GM21576 (cell line): ENCODE data around the gene ARHGAP28.

Experiments used
- ATAC-seq: cut with Tn5 transposase; IDR thresholded peaks from one replicate; pipeline ENCODE4 v1.9.1; 2021; ENCODE audit warnings: mild to moderate bottlenecking, moderate library complexity; ENCODE audit not compliant: unreplicated experiment

The ARHGAP28 gene, protein sequence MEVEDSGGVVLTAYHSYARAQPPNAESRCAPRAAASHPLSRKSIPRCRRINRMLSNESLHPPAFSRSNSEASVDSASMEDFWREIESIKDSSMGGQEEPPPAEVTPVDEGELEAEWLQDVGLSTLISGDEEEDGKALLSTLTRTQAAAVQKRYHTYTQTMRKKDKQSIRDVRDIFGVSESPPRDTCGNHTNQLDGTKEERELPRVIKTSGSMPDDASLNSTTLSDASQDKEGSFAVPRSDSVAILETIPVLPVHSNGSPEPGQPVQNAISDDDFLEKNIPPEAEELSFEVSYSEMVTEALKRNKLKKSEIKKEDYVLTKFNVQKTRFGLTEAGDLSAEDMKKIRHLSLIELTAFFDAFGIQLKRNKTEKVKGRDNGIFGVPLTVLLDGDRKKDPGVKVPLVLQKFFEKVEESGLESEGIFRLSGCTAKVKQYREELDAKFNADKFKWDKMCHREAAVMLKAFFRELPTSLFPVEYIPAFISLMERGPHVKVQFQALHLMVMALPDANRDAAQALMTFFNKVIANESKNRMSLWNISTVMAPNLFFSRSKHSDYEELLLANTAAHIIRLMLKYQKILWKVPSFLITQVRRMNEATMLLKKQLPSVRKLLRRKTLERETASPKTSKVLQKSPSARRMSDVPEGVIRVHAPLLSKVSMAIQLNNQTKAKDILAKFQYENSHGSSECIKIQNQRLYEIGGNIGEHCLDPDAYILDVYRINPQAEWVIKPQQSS

DNA sequence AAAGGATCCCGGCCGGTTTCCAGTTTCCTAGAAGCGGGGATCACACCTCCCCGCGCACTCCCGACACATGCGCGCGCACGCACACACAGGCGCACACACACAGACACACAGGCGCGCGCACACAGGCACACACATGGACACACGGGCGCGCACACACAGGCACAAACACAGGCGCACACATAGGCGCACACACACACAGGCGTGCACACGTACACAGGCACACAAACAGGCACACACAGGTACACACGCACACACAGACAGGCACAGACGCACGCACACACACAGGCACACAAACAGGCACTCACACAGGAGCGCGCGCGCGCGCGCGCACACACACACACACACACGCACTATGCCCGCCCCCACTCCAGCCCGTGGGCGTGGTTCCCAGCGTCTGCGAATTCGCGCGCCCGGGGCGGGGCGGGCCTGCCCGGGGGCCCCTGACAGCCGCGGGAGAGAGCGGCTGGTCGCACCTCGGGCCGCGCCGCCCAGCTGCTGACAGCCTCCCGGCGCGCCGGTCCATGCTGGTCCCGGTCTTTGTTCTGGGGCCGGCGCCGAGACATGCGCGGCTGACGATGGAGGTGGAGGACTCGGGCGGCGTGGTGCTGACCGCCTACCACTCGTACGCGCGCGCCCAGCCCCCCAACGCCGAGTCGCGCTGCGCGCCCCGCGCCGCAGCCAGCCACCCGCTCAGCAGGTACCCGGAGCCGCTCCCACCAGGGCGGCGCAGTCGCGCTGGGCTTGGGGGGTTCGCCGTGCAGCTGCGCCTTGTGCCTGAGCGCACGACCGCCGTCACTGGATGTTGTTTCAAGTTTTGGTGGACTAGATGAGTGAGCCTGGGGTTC, at the start of gene ARHGAP28:
Gene ARHGAP28 (plus strand): TSS at position 470 of the 845 bp plus-strand sequence. CDS start 106 bp downstream, at position 576.
- no peak for ATAC-seq

DNA sequence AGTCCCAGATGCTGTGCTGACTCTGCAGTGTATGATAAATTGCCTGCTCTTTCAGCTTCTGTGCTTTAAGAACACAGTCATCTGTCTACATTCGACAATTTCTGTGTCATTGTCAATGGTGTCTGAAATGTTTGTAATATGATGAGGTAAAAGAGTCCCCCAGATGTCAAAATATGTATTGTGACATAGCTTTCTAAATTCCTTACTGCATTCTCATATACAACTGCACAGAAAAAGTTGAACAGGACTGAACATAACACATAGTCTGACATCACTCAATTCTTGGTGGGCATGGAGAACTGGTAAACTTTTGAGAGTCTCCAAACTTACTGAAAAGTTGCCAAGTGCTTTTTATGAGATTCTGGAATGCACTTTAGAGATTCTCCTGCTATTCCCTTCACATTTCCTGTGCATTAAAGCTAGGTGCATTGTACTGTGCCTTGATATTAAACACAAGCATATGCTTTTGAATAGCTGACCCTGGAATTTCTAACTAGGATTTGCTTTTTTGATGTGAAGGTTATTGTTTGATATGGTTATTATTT, 48.1 kb upstream of the ARHGAP28 start:
- ATAC-seq: no peak

DNA sequence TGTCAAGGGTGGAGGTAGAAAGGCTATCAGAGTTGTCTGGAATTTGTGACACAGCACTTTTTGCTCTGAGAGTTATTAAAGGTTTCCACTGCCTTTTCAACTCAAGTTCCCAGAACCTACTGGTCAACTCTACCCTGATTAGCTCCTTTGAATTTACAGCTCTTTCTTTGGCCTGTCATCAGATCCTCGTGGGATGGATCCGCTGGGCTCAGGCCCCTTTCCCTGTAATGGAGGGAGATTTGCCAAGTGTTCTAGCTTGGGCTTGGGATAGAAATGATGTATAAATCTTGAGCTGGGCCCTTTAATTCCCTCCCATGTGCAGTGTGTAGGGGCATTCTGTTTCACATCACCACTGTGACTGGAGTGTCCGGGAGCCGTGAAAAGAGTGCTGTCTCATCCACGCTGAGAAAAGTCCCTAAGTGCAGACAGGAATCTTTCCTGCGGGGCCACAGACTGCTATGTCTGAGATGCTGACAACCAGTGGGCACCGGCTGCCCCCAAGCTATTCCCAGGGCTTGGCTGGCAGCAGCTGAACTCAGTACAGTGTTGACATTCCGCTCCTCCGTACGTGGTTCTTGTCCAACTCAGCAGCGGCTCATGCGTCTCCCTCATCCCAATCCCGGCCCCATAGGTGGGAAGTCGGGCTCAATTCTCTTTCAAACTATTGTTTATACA, 46.9 kb upstream of the ARHGAP28 start:
- no peak for ATAC-seq

DNA sequence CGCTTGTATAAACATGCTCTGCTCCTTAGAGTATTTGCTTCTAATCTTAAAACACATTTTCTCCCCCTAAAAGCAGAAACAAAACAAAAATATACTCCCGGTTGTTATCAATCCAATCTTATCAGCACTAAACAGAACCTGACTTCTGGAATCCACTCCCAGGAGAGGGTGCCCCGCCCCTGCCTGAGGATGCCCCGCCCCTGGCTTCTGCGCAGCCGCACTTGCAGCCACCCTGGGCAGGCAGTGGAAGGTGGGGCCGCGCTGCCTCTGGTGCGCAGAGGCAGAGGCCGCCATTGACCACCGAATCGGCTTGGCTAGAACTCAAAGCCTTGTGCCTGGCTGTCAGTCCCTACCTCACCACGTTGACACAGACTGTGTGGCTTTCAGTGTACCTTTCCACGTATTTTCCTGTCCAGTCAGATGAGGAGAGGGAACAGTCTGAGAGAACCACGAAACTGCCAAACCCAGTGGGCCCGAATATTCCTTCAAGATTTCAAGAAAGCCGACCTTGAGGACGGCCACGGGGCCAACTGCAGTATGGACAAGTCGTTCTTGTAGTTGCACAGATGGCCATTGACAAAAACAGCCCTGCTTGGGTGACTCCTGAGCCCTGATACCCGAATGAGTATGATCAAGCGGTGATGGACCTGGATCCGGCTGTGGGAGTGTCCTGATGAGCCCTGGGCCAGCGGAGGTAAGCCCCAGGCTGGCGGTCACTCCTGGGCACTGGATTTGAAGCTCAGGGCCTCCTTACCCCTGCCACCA, 46.2 kb upstream of the ARHGAP28 start:
- ATAC-seq: no peak

DNA sequence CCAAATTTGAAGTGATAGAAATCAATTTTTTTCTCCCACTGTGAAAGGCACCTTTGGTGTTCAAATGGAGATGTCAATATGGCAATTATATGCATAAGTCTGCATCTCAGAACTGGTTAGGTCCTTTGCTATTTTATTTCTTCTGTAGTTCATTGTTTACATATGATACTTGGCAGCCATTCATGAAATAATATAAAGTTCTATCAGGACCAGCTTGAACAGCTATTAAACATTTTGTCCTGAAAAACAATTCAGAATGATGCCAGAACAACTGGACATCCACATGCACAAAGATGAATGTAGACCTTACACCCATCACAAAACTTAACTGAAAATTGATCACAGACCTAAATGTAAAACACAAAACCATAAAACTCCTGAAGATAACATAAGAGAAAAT, 41.8 kb upstream of the ARHGAP28 start:
- ATAC-seq: no peak

DNA sequence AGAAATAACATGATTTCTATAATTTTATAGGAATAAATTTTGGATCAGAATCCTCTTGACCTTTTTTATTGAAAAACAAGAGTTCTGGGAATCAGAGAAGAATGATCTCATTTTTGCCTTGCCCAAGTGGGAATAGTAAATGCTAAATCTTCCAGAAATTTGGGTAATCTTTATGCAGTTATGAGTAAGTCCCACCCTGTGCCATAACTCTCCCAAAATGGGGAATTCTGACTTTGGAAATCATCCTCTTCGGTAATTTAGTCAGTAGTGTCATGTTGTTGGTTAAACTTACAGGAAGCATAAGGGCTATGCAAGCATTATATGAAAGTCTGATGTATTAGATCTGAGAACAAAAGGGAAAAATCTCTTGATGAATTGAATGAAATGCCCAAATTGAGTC, 20.6 kb upstream of the ARHGAP28 start:
- no peak for ATAC-seq

DNA sequence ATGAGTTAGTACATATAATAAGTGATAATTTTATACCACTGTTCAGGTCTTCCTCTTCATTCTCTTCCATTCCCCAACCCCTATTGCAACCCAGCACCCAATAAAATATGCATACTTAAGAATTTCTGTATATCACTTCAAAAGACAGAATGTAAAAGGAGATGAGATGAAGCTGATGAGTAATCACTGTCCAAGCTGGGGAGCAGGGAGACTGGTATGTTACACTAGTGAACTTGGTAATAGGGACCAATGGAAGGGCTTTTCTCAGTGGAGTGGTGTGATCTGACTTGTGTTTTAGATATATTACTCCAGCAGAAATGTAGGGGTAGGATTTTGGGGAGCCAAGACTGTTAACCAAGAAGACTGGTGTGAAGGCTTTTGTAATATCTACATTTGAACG, 18.0 kb upstream of the ARHGAP28 start:
- no peak for ATAC-seq

DNA sequence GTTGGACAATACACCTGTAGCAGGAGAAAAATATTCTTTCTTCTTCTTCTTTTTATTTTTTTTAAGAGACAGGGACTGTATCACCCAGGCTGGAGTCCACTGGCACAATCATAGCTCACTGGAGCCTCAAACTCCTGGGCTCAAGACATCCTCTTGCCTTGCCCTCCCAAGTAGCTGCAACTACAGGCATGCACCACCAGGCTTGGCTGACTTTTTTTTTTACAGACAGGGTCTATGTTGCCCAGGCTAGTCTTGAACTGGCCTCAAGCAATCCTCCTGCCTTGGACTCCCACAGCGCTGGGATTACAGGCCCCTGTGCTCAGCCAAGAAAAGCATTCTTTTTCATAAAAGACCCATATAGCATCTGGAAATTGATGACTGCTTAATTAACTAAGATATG, 17.1 kb upstream of the ARHGAP28 start:
- no peak for ATAC-seq

DNA sequence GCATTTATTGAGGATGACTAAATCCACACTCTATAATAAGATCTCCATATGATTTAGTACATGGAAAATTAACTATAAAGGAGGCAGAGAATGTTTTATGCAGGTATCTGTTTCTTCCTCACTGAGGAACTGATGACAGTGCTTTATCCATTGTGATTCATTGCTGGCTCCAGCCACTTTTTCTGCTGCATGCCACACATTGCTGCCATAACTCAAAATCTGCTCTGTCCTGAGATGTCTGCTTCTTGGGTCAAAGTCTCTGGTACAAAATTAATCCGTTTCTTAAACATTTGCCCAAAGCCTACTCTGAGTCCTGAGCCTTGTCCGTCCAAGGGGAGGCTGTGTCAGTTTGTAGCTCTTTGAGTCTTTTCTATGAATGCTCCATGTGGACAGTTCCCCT, 15.5 kb upstream of the ARHGAP28 start:
- ATAC-seq: no peak

DNA sequence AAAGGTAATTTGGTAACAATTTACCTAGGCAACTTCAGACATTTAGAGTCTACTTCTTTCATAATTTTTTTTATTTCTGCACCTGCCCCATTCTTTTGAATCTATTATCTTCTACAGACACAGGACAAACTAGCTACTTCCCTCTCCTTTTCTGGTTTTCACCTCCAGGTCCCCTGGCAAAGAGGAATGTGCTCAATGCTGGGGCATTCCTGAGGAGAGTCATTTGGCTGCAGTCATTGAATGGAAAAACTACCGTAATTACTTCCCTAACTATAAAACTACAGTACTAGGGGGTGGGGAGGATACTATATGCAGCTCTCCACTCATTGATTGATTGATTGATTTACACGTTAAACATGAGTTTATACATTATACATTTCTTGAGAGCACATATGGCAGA, 11.2 kb upstream of the ARHGAP28 start:
- no peak for ATAC-seq

DNA sequence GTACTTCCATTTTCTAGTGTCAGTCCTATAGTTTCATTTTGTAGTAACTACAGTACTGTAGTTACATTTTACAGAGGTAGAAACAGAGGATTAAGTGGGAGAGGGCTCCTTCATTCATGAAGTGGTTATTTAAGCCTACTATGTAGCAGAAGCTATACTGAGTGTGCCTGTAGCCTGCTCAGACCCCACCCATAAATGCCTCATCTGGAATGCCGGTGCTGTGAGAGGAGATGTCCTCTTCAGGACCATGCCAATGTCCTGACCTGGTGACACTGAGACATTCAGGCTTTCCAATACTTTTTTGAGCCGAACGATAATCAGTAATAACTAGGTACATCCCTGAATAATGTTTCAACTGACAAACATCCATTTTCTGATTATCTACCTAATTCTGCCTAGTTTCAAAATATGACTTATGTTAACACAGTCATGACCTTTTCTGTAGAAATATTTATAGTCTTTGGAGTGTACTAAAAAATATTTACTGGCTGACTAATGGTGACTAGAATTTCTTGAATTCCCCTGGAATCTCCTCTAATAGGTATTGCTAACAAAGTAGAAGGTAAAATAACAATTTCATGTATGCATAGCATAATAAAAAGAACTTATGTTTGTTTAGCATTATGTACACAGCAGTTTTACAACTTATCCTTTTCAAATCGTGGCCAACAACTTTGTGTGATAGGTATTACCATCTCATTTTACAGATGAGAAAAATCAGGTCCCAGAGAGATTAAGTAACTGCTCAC, 10.2 kb upstream of the ARHGAP28 start:
- ATAC-seq: no peak

DNA sequence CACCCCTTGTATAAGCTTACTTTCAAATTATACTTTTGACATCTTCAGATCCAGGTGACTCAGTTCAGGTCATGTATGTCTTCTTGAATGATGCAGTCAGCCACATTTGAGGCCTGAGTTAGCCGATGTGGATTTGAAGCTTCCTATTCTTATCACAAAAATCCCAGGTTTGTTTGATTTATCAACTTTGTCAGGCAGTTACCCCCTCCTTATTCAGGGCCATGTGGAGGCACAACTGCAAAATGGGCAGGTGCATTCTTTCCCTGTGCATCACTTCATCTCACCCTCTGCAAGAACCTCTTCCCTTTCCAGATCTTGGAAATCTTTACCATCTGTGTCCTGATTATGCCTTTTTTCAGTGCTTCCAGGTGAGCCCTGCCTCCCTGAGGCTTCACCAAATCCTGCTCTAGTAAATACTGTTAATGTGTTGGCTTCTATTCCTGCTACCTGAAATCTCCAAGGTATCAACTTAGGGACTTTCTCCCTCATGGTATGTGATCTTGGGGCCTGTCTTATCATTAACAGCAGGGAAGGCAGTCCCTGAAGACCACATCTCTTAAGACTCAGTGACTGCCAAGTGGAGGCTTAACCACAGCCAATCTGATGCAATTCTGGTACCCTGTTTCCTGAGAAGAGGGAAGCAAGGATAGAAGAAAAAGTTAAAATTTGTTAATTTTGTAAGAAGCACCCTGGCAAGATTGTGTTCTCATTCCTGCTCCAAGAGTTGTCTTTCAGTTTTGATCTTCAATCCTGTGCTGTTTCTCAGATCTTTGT, 9.4 kb upstream of the ARHGAP28 start:
- no peak for ATAC-seq

DNA sequence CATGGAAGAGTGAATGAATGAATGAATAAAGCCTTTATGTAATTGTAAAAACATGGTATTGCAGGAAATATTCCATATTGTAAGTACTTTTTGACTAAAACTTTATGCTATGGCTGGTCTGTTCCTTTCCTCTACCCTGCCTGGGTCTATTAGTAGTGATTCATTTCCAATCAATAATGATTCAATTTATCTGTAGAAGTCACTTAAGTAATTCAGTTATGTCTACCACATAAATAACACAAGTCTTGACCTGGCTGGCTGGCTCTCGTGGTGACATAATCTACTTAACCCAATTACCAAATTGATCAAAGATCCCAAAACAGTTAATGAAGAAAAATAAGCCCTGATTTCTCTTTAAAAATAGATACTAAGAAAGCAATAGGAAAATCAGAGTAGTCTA, 7.8 kb upstream of the ARHGAP28 start:
- no peak for ATAC-seq

DNA sequence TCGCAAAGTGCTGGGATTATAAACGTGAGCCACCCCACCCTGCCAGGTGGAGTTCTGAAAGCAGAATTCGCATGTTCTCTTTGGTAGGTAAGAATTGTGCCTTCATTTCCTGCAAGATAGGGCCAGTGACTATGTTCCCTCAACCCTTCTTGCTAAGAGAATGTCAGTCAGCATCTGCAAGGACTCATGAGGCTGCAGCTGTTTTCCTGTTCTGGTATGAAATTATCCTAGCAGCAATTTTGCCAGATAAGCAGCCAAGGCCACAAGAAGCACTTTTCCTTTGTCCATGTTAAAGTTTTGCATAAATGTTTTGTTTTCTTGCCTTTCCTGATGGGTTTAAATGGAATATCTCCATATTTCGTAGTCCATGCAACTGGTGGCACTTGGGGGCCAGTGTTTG, 6.8 kb upstream of the ARHGAP28 start:
- no peak for ATAC-seq

DNA sequence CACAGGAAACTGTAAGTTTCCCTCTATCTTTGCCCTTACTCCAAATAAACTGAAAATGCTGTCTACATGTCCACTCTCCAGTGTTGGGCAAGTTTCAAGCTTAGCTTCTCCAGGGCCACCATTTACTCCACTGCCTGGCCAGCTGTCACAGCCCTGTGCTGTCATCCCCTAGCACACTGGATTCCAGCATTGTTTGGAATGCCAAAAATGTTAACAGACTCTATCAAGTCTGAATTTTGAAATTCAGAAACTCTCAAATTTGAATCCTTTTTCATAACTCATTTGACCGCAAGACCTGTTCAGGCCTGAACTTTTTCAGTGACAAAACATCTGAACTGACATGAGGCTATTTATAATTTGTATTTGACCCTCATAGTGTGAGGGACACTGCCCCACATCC, 5.2 kb upstream of the ARHGAP28 start:
- no peak for ATAC-seq

DNA sequence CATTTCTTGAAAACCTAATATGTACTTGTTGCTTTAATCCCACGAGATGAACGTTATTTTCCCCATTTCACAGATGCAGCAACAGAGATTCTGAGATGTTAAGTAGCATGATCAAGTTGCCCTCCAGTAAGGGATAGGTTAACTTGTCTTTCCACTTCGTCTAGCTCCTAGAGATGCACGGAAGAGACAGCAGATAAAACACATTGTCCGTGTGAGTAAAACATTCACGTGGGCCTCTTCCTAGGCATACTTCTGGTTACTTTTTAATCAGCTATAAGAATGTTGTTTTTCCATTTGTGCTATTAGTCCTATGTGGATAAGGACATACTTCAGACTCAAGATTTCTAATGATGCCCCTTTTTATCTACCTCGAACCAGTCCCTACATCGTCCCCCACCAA, 1.2 kb upstream of the ARHGAP28 start:
- no peak for ATAC-seq

DNA sequence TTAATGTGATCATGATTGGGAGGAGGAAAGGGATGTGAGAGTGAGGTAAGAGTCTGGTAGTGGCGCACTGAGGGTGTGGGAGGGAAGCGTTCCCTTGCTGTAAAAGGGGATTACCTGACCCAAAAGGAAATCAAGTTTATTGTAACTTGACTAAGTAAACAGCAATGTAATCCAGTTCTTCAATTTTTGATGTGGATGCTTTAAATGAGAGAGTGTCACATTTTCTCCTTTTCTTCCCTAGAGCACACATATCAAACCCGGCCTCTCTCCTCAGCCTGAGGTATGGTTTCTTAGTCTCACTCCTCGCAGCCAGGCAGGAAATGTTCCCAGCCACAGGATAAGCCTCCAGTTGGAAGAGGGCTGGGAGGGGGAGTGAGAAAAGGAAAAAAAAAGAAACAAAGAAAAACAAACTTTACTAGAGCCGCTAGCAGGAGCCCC, 688 bp upstream of the ARHGAP28 start:
- no peak for ATAC-seq
